A673 (cell line): ENCODE results near the gene ABTB1.

Experiments
- CTCF ChIP-seq: fragments of 300-800, 200-600 bp; sonication (generic); conservative IDR thresholded peaks from 2 replicates; pipeline ENCODE4 v1.5.1; 2017; ENCODE audit warnings: low read depth, mild to moderate bottlenecking, antibody characterized with exemption, low read length, moderate library complexity, mixed read lengths
- EZH2 ChIP-seq: fragments of 200-600 bp; sonication (generic); IDR thresholded peaks from 2 replicates; pipeline ENCODE4 v1.6.1; 2017; ENCODE audit warnings: borderline replicate concordance, low read depth, mild to moderate bottlenecking, mixed read lengths, antibody characterized with exemption, low read length; ENCODE audit not compliant: poor library complexity, severe bottlenecking

- TF ChIP-seq CTCF (no peak), EZH2 (no peak)
Observed at GRCh38 chr3:127666676-127667075, 6.1 kb upstream of the ABTB1 start.
